HG02938 (cell line): ENCODE measurements around the gene PELI3.

Source experiments
- ATAC-seq: cut with Tn5 transposase; IDR thresholded peaks from one replicate; pipeline ENCODE4 v1.9.1; 2021; ENCODE audit warnings: mild to moderate bottlenecking, moderate library complexity; ENCODE audit not compliant: unreplicated experiment

PELI3 gene

GRCh38 chr11:66473608-66474515 is 7.2 kb downstream of the PELI3 start:
- ATAC-seq = no peak

- no peak for ATAC-seq
These were observed 8.9 kb downstream of the PELI3 start for GRCh38 chr11:66475349-66476172.

GRCh38 chr11:66476173-66476840 is 9.6 kb downstream of the PELI3 start:
- ATAC-seq = no peak

GRCh38 chr11:66476841-66477251 is 10.1 kb downstream of the PELI3 start:
- no peak for ATAC-seq

GRCh38 chr11:66477263-66478201 is 10.8 kb downstream of the PELI3 start:
- ATAC-seq = no peak

- ATAC-seq = no peak
These were observed 12.2 kb downstream of the PELI3 start for GRCh38 chr11:66478729-66479393.

- ATAC-seq = peak; percentile 15
These were observed 12.8 kb downstream of the PELI3 start for GRCh38 chr11:66479394-66480116.

GRCh38 chr11:66480117-66480938 is 13.6 kb downstream of the PELI3 start, which contains the start of gene DPP3:
DPP3 (plus strand) TSS chr11:66480434; CDS start chr11:66482201, 1,767 bp downstream.
- ATAC-seq = peak; percentile 76

GRCh38 chr11:66484806-66485380 is 18.2 kb downstream of the PELI3 start:
- no peak for ATAC-seq

GRCh38 chr11:66488957-66489356 is 22.3 kb downstream of the PELI3 start:
- no peak for ATAC-seq

- no peak for ATAC-seq
These were observed 22.9 kb downstream of the PELI3 start for GRCh38 chr11:66489636-66490035.

- ATAC-seq = no peak
These were observed 24.7 kb downstream of the PELI3 start for GRCh38 chr11:66491315-66491935.

- no peak for ATAC-seq
These were observed 25.6 kb downstream of the PELI3 start for GRCh38 chr11:66492161-66492865.

- no peak for ATAC-seq
These were observed 26.4 kb downstream of the PELI3 start for GRCh38 chr11:66493130-66493529.

GRCh38 chr11:66494458-66494857 is 27.8 kb downstream of the PELI3 start:
- no peak for ATAC-seq

- no peak for ATAC-seq
These were observed 28.2 kb downstream of the PELI3 start for GRCh38 chr11:66494935-66495334.
